Ectodermal cell (in vitro differentiated cells): Measurements from ENCODE around the gene NOL4L.
A peak's percentile ranks its signal among the peaks of the same experiment; 100 is the strongest.
"Not testable (repeated sequence)": the region's sequence is repeated elsewhere in the genome, so short reads cannot be mapped to it uniquely, and the experiment has no call there.

Source experiments
- H3K27ac ChIP-seq: 2 replicates; pipeline ENCODE4 v1.7.0; 2013; ENCODE audit warnings: mild to moderate bottlenecking, low read depth, low read length; ENCODE audit not compliant: insufficient read depth, poor library complexity, severe bottlenecking
- H3K27me3 ChIP-seq: 2 replicates; pipeline ENCODE4 v1.7.0; 2013; ENCODE audit warnings: mild to moderate bottlenecking, low read length; ENCODE audit not compliant: insufficient read depth, control insufficient read depth, poor library complexity, severe bottlenecking
- H3K36me3 ChIP-seq: one replicate; pipeline ENCODE4 v1.7.0; 2013; ENCODE audit warnings: low read length; ENCODE audit not compliant: control insufficient read depth, insufficient read depth
- H3K4me1 ChIP-seq: one replicate; pipeline ENCODE4 v1.7.0; 2013; ENCODE audit warnings: low read length; ENCODE audit not compliant: control insufficient read depth, insufficient read depth
- H3K4me3 ChIP-seq: 2 replicates; pipeline ENCODE4 v1.7.0; 2013; ENCODE audit warnings: low read depth, low read length, control low read depth; ENCODE audit not compliant: insufficient read depth
- H3K9me3 ChIP-seq: 2 replicates; pipeline ENCODE4 v1.7.0; 2013; ENCODE audit warnings: mild to moderate bottlenecking, low read length, moderate library complexity; ENCODE audit not compliant: control insufficient read depth
- WGBS, 2 experiments: methylation state at CpG; one replicate each; pipeline ENCODE4 v1.1.7; 2013; ENCODE audit warnings: missing lambda C conversion rate in 2 of 2; 5-methylcytosine and 5-hydroxymethylcytosine counted together

NOL4L gene

GRCh38 chr20:32583581-32584070, 1.5 kb downstream of the NOL4L start:
- Histone ChIP-seq H3K27me3 (peaks cover 35% of the 10 kb centered on the region), H3K4me1 (peaks cover 34% of the 10 kb centered on the region), H3K27ac (no peak overlapping the region), H3K36me3 (no peaks in the 10 kb centered on the region), H3K9me3 (no peaks in the 10 kb centered on the region), H3K4me3 (peak overlapping the region; percentile 66)
- WGBS, 2 experiments: 0 to 1% methylated on average over 47 to 51 of the region's 52 CpGs

GRCh38 chr20:32582659-32583580, 2.2 kb downstream of the NOL4L start:
- Histone ChIP-seq H3K4me3 (peak overlapping the region; percentile 66), H3K4me1 (peaks cover 32% of the 10 kb centered on the region), H3K27me3 (peaks cover 33% of the 10 kb centered on the region), H3K9me3 (no peaks in the 10 kb centered on the region), H3K36me3 (no peaks in the 10 kb centered on the region), H3K27ac (no peak overlapping the region)
- WGBS, 2 experiments: 1% methylated on average over 91 of the region's 91 CpGs

- no peaks in the 10 kb centered on the region for H3K9me3 ChIP-seq
- H3K4me3 ChIP-seq: peak overlapping the region; percentile 66
- peaks cover 25% of the 10 kb centered on the region for H3K4me1 ChIP-seq
- peak overlapping the region; percentile 44 for H3K27ac ChIP-seq
- H3K27me3 ChIP-seq: peaks cover 24% of the 10 kb centered on the region
- 51 to 57% methylated on average over 20 of the region's 20 CpGs for WGBS, 2 experiments
- no peaks in the 10 kb centered on the region for H3K36me3 ChIP-seq
Observed at GRCh38 chr20:32581839-32582658, 3.1 kb downstream of the NOL4L start.

- Histone ChIP-seq H3K4me1 (peaks cover 25% of the 10 kb centered on the region), H3K4me3 (no peak overlapping the region), H3K36me3 (no peaks in the 10 kb centered on the region), H3K9me3 (no peaks in the 10 kb centered on the region), H3K27me3 (peaks cover 16% of the 10 kb centered on the region), H3K27ac (peak overlapping the region; percentile 36)
- WGBS, 2 experiments: 46 to 47% methylated on average over 19 of the region's 19 CpGs
Observed at GRCh38 chr20:32580970-32581838, 3.9 kb downstream of the NOL4L start.

- Histone ChIP-seq H3K27me3 (peaks cover 8% of the 10 kb centered on the region), H3K36me3 (no peaks in the 10 kb centered on the region), H3K27ac (no peak overlapping the region), H3K4me1 (peaks cover 25% of the 10 kb centered on the region), H3K4me3 (no peak overlapping the region), H3K9me3 (no peaks in the 10 kb centered on the region)
- 88% methylated on average over 21 of the region's 21 CpGs for WGBS, 2 experiments
Observed at GRCh38 chr20:32580219-32580969, 4.7 kb downstream of the NOL4L start.

- H3K4me3 ChIP-seq: no peak overlapping the region
- H3K27me3 ChIP-seq: no peaks in the 10 kb centered on the region
- 91 to 92% methylated on average over 12 of the region's 12 CpGs for WGBS, 2 experiments
- H3K9me3 ChIP-seq: no peaks in the 10 kb centered on the region
- no peak overlapping the region for H3K27ac ChIP-seq
- peaks cover 25% of the 10 kb centered on the region for H3K4me1 ChIP-seq
- no peaks in the 10 kb centered on the region for H3K36me3 ChIP-seq
Observed at GRCh38 chr20:32578840-32579390, 6.2 kb downstream of the NOL4L start.

- 80 to 83% methylated on average over 3 of the region's 3 CpGs for WGBS, 2 experiments
- H3K4me1 ChIP-seq: peaks cover 25% of the 10 kb centered on the region
Observed at GRCh38 chr20:32578062-32578461, 7.1 kb downstream of the NOL4L start.

GRCh38 chr20:32577657-32578056, 7.5 kb downstream of the NOL4L start:
- peaks cover 25% of the 10 kb centered on the region for H3K4me1 ChIP-seq
- no peak overlapping the region for H3K27ac ChIP-seq
- 94 to 97% methylated on average over 4 of the region's 4 CpGs for WGBS, 2 experiments
- no peaks in the 10 kb centered on the region for H3K36me3 ChIP-seq
- no peak overlapping the region for H3K4me3 ChIP-seq
- no peaks in the 10 kb centered on the region for H3K27me3 ChIP-seq
- no peaks in the 10 kb centered on the region for H3K9me3 ChIP-seq

More at GRCh38 chr20:32578062-32578461, 7.1 kb downstream of the NOL4L start:
- H3K27ac ChIP-seq, H3K4me3 ChIP-seq, H3K36me3 ChIP-seq, H3K27me3 ChIP-seq, H3K9me3 ChIP-seq: not testable (repeated sequence)

- H3K9me3 ChIP-seq: no peaks in the 10 kb centered on the region
- H3K4me3 ChIP-seq: no peak overlapping the region
- H3K4me1 ChIP-seq: peaks cover 19% of the 10 kb centered on the region
- no peaks in the 10 kb centered on the region for H3K27me3 ChIP-seq
- no peaks in the 10 kb centered on the region for H3K36me3 ChIP-seq
- H3K27ac ChIP-seq: no peak overlapping the region
- WGBS, 2 experiments: 66 to 70% methylated on average over 7 of the region's 7 CpGs
Observed at GRCh38 chr20:32577023-32577422, 8.1 kb downstream of the NOL4L start.
